NOMO-1 treated with dmso at 0.1 percent for 144 hours (cell line): ENCODE results near the gene LPCAT1.

Source experiments
- DNase-seq: peaks from one replicate; lab custom pipeline; 2025; ENCODE audit not compliant: unreplicated experiment; lab: John Stamatoyannopoulos, UW

The LPCAT1 gene

GRCh38 chr5:1446602-1447343, 77.0 kb downstream of the LPCAT1 start:
- DNase-seq: no peak

GRCh38 chr5:1445689-1446601, 77.8 kb downstream of the LPCAT1 start:
- DNase-seq: no peak

DNA sequence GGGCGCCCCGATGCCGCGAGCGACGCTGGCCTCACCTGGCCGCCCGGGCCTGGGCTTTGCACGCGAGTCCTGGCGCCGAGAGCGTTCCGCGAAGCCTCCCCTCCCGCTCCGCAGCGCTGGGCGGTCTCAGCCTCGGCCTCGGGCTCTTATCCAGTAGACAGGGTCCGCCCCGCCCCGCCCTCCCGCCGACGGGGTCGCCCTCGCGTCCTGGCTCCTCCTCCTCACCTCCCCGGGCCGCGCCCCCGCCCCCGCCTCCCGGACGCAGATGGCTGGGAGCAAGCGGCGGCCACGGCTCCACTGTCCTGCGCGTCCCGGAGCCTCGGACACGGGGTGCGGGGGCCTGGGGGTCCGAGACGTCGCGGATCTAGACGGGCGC, 78.5 kb downstream of the LPCAT1 start, which contains the start of gene SLC6A3:
Gene SLC6A3, minus strand, starts transcription at position 128 of the 376 bp plus-strand sequence. CDS start 2,243 bp downstream, outside the sequence.
- DNase-seq: no peak

- no peak for DNase-seq
Measured at GRCh38 chr5:1444361-1445189, 79.2 kb downstream of the LPCAT1 start.

- no peak for DNase-seq
Measured at GRCh38 chr5:1443991-1444360, 79.8 kb downstream of the LPCAT1 start.

- DNase-seq: no peak
Measured at GRCh38 chr5:1443171-1443570, 80.6 kb downstream of the LPCAT1 start.

- DNase-seq: no peak
Measured at GRCh38 chr5:1442222-1443145, 81.3 kb downstream of the LPCAT1 start.

- DNase-seq: no peak
Measured at GRCh38 chr5:1441166-1441865, 82.4 kb downstream of the LPCAT1 start.

GRCh38 chr5:1440098-1440493, 83.7 kb downstream of the LPCAT1 start:
- no peak for DNase-seq

DNA sequence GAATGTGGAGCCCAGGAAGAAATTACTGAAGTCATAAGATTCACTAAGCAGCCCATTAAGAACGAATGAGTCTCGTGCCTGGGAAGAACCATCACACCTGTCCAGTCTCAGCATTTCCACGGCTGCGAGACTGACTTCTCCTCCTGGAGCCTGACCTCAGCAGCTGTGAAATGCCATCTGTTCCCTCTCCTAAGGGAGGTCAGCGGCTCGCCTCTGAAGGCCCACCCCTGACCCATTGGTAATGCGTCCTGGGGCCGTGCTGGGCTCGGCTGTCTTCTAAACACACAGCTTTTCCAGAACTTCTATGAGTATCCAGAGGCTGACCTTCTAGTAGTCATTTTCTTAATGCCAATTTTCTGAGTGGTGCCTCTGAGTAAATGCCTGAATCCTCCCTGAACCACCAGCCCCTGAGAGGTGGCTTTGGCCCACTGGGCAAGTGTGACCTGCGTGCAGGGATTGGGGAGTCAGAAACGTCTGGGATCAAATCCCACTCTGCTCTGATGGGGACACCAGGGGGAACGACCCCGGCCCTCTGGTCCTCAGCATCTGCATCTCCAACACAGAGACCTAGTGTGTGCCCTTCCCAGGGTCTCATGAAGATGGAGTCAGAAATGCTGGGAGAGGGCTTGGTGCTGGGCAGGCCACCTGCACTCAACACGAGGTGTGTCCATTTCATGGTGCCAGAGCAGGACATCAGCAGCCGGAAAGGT, 84.2 kb downstream of the LPCAT1 start:
- DNase-seq: no peak

- no peak for DNase-seq
Measured at GRCh38 chr5:1438871-1439270, 84.9 kb downstream of the LPCAT1 start.

DNA sequence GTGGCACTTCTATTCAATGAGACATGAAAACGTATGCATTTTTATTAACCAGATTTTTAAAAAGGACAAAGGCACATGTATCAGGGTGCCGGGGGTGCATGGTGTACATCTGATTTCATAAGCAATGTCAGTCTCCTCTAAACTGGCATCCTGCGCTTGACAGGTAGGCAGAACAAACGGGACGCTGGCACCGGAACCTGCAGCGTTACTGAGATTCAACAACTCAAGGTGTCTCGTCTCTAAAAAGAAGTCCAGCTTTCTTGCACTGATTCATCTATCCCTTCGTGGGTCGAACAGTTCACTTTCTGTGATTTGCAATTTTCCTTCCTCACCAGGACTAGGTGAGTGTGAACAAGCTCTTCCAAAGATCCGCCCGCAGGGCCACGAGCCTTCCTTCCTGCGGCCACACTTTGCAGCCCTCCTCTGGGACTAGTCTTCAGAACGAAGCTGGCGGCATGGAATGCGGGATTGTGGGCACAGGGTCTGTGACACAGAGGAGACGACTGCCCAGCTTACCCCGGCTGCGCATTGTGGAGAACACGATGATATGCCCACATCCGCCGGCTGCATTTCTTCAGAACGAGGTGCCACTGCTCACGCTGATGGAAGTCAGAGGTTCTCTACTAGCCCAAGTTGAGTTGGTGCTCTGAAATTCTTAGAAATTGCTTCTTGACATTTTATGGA, 85.7 kb downstream of the LPCAT1 start:
- DNase-seq: no peak

DNA sequence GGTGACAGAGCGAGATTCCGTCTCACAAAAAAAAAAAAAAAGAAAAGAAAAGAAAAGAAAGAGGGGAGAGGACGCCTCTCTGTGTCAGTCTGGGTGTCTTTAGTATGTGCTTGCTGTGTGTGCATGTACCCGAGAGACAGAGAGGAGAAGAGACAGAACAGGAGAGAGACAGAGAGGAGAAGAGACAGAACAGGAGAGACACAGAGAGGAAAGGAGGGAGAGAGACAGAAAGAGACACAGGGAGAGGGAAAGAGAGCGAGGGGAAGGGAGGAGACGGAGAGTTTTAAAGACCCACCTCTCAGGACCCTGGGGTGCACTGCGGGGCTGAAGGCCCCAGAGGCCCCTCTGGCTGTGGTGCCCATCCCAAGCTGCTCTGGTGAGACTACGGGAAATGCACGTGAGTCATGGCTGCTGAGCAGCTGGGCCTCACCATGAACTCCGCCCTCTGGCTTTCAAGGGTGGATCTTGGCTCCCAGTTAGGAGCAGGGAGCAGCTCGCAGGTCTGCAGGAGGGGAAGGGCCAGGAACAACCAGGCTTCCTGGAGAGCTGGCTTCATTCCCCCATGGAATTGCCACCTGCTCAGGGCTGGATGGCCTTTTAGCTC, 86.4 kb downstream of the LPCAT1 start:
- DNase-seq: no peak

DNA sequence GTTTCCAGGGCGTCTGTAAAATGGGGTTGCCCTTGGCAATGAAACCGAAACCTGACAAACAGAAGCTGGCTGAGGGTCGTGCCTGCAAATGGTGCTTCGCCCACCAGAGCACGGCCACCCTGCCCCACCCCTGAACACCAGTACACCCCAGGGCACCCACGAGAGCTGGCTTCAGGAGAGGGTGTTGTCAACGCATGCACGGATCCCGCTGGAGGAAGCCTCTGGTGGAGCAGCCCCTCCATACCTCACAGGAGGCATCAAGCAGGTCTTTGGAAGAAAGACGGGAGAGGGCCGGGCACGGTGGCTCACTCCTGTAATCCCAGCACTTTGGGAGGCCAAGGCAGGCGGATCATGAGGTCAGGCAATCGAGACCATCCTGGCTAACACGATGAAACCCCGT, 87.1 kb downstream of the LPCAT1 start:
- DNase-seq: no peak

DNA sequence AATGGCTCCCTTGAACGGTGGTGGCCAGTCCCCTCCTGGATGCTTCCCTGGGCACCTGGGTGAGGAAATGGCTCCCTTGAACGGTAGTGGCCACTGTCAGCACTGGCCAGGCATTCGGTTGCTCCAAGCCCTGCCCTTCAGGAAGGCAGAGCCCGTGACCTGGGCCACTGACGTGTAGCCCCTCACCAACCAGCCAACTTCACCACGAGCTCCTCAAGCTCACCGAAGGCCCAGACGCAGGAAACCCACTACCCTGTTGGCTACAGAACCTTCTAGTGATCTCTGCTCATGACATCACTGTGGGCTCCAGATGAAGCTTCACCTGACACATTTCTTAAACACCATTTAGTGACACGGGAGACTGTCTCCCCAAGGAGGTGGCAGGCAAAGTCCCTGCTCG, 87.7 kb downstream of the LPCAT1 start:
- no peak for DNase-seq

DNA sequence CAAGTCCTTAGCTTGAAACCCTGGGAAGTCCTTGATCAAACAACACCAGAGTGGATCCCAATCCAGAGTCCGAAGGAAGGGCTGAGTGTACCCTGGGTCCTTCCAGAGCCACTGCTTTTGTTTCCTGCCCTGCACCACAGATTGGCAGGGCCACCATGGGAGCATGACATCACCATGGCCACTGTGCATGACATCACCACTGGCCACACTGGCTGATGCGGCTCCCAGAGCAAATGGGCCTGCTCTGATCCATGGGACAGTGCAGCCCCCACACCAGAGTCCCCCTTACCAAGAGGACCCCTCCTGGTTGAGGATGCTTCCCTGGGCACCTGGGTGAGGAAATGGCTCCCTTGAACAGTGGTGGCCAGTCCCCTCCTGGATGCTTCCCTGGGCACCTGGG, 88.4 kb downstream of the LPCAT1 start:
- no peak for DNase-seq

DNA sequence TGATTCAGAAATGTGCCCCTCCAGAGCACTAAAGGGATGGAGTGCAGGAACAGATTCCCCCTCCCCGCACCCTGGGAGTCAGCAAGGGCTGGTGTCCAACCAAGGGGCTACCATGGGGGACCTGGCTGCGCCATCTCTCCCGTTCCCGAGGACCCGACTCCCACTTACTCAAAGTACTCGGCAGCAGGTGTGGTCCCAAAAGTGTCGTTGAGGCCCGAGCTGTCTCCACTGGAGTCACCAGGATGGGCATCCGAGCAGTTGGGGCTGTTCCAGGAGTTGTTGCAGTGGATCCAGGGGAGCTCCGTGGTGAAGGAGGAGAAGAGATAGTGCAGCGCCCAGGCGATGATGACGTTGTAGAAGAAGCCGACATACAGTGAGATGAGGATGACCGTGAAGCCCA, 91.5 kb downstream of the LPCAT1 start:
- no peak for DNase-seq

GRCh38 chr5:1431896-1432295, 91.9 kb downstream of the LPCAT1 start:
- DNase-seq: no peak
